Right atrium auricular region (tissue), 2 donors: ENCODE results near the gene ITGA6. TPM values are rescaled to one million over a fixed set of nuclear protein-coding genes. Genes with fewer than 3 reads are reported as not detected.

Experiments
- DNase-seq: peaks from one replicate; pipeline ENCODE4 v3.0.0-alpha.2; 2019; ENCODE audit warnings: low spot score
- H3K27ac ChIP-seq, 2 donors: fragments of 200-600 bp; sonication (generic); 1 replicate in 1 of 2; 2 replicates in 1 of 2; pipeline ENCODE4 v1.5.1; 2016 to 2019
- H3K27me3 ChIP-seq, 2 donors: fragments of 200-600 bp; sonication (generic); one replicate each; pipeline versions ENCODE4 v1.5.1 to v1.6.0; 2017 to 2019
- H3K36me3 ChIP-seq: fragments of 200-600 bp; sonication (generic); one replicate; pipeline ENCODE4 v1.5.1; 2016
- H3K4me1 ChIP-seq, 2 donors: fragments of 200-600 bp; sonication (generic); one replicate each; pipeline versions ENCODE4 v1.5.1 to v1.6.0; 2017 to 2019
- H3K4me3 ChIP-seq, 2 donors: fragments of 200-600 bp; sonication (generic); 1 replicate in 1 of 2; 2 replicates in 1 of 2; pipeline ENCODE4 v1.5.1; 2017 to 2019; ENCODE audit warnings: mild to moderate bottlenecking in 1 of 2, moderate library complexity in 1 of 2
- H3K9me3 ChIP-seq, 2 donors: fragments of 200-600 bp; sonication (generic); one replicate each; pipeline ENCODE4 v1.5.1; 2019
- total RNA-seq, 2 donors: library from RNA; depleted of rRNA; stranded (reverse); fragments of >200 nt; gene quantifications; one replicate each; pipeline ENCODE4 v1.1.0, GENCODE V29; 2016
- TF ChIP-seq, protein P1 (sequence below), 2 donors: fragments of 200-600 bp; sonication (generic); IDR thresholded peaks; one replicate each; pipeline ENCODE4 v1.5.1; 2019; ENCODE audit warnings: antibody characterized with exemption in 2 of 2

The ITGA6 gene
- total RNA-seq, 2 donors from 2014 or later = 31.2 to 54.3 TPM

DNA sequence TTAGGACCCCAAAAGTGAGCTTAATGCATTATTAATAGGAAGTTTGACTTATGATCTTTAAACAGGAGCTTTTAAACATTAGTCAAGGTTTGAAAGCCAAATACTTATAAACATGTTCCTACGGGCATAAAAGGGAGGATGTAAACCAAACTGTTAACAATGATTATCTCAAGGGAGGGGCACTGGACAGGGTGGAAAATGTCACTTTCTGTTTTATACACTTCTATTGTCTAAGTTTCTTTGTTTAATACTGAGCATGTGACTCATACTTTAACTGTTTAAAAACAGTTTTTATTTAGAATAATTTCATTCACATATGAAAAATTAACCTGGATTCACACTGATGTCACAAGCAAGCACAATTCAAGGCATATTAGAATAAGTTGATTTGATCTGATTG is 18.3 kb upstream of the ITGA6 start:
- no peak overlapping the region for H3K4me3 ChIP-seq
- DNase-seq = no peak
- peak overlapping the region in 1 of 2 donors; percentile 52 for H3K27ac ChIP-seq
- no peaks in the 10 kb centered on the region for H3K9me3 ChIP-seq
- no peaks in the 10 kb centered on the region for H3K36me3 ChIP-seq
- TF ChIP-seq, protein P1, sequence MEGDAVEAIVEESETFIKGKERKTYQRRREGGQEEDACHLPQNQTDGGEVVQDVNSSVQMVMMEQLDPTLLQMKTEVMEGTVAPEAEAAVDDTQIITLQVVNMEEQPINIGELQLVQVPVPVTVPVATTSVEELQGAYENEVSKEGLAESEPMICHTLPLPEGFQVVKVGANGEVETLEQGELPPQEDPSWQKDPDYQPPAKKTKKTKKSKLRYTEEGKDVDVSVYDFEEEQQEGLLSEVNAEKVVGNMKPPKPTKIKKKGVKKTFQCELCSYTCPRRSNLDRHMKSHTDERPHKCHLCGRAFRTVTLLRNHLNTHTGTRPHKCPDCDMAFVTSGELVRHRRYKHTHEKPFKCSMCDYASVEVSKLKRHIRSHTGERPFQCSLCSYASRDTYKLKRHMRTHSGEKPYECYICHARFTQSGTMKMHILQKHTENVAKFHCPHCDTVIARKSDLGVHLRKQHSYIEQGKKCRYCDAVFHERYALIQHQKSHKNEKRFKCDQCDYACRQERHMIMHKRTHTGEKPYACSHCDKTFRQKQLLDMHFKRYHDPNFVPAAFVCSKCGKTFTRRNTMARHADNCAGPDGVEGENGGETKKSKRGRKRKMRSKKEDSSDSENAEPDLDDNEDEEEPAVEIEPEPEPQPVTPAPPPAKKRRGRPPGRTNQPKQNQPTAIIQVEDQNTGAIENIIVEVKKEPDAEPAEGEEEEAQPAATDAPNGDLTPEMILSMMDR (IDR thresholded peaks at IDR 0.05) = no peak
- no peaks in the 10 kb centered on the region for H3K27me3 ChIP-seq
- H3K4me1 ChIP-seq = peaks cover 0 to 3% of the 10 kb centered on the region in 2 donors

DNA sequence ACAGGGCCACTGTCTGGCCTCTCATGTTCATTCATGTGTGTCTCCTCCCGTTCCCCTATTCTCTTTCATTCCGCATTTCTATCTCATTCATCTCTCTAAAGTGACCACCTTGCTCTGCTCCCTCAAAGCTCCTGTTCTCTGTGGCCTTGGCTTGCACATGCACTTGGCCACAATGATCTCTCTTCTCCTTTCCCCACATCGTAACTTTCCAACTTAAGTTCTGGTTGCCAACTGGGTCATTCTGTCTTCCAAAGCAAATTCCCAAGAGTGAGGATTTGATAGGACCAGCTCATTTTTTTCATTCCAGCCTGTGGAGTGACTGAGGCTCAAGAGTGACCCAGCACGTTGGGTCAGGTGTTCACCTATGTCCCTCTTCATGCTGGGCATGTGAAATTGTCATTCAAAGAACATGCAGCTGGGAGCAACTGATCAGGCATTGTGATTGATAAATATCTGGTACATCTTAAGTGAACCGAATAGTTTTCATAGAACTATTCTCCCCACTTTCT is 14.3 kb upstream of the ITGA6 start:
- no peaks in the 10 kb centered on the region for H3K9me3 ChIP-seq
- TF ChIP-seq, protein P1 (IDR thresholded peaks at IDR 0.05) = no peak
- DNase-seq = no peak
- H3K36me3 ChIP-seq = no peaks in the 10 kb centered on the region
- H3K4me1 ChIP-seq = peaks cover 0 to 3% of the 10 kb centered on the region in 2 donors
- H3K27ac ChIP-seq = no peak overlapping the region
- no peaks in the 10 kb centered on the region for H3K27me3 ChIP-seq
- no peak overlapping the region for H3K4me3 ChIP-seq

DNA sequence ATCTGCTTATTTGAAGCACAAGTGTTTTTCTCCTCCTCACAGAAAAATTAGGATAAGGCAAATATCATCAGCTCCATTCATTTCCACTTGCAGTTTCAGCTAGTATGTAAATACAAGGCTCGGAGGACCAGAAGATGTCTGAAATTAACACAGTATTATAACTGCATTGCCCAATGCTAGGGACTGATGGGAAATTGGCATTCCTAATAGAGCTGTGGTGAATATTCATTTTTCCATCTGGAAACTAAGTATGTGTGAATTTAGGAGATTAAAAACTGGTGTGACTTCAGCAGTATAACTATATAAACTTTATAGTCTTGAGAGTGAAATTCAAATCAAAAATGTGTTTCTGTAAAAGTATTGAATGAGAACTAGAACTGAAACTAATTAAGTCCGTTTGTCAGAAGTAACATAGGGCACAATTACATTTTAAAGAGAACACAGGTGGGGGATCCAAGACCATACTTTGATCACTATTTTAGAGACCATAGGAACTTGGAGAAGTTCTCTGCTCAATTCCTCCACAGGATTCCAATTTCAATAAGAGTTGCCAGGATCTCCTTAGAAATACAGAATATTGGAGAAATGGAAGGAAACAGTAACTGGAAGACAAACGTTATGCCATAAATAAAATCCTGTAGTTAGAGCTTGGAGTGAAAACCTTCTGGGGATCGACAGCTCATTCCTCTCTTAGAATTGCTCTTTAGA is 12.1 kb upstream of the ITGA6 start:
- Histone ChIP-seq H3K36me3 (no peaks in the 10 kb centered on the region), H3K27ac (no peak overlapping the region), H3K27me3 (no peaks in the 10 kb centered on the region), H3K9me3 (no peaks in the 10 kb centered on the region), H3K4me3 (no peak overlapping the region), H3K4me1 (no peaks in the 10 kb centered on the region)
- no peak for DNase-seq
- TF ChIP-seq, protein P1 (IDR thresholded peaks at IDR 0.05) = no peak

DNA sequence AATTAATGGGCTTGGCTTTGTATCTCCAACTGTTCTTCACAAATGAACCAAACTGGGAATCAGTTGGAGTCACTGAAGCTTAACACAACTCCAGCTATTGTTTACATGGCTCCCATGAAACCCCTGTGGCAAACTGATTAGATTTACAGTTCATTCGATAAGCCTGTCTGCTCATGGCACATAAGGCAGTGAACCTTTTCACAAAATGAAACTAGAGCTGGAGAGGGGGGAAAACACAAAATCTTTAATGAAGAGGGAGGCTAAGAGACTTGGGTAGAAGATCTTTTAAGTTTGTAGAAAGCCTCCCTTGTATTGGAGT is 11.6 kb upstream of the ITGA6 start:
- Histone ChIP-seq H3K9me3 (no peaks in the 10 kb centered on the region), H3K4me1 (no peaks in the 10 kb centered on the region), H3K36me3 (no peaks in the 10 kb centered on the region), H3K27ac (no peak overlapping the region), H3K4me3 (no peak overlapping the region), H3K27me3 (no peaks in the 10 kb centered on the region)
- TF ChIP-seq, protein P1 (IDR thresholded peaks at IDR 0.05) = no peak
- no peak for DNase-seq

DNA sequence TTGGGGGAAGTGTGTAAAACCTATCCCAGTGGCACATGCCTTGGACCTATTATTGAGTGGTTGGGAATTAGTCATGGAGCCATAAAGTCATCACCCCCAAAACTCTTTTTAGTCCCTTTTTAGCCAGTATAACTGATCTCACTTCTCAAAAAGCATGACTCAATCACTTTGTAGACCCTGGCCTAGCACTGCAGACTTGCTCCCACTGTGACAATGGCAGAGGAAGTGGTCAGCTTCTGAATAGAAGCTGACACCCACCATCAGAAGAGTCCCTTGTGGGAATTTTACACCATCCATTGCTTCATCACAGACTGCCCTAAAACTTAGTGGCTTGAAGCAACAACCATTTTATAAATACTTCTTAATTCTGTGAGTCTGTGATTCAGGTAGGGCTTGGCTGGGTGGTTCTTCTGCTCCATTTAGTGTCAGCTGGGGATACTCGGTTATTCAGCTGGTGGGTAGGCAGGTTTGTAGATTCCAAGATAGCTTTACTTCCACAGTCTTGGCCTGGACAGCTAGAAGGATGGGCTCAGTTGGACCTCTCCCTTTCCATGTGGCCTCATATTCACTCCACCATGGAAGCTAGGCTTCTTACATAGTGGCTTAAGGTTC is 10.8 kb upstream of the ITGA6 start:
- Histone ChIP-seq H3K4me1 (no peaks in the 10 kb centered on the region), H3K27me3 (no peaks in the 10 kb centered on the region), H3K4me3 (no peak overlapping the region), H3K36me3 (no peaks in the 10 kb centered on the region), H3K27ac (no peak overlapping the region), H3K9me3 (no peaks in the 10 kb centered on the region)
- DNase-seq = no peak
- TF ChIP-seq, protein P1 (IDR thresholded peaks at IDR 0.05) = no peak
